Stimulated activated CD8-positive, alpha-beta memory T cell treated with anti-CD3 and anti-CD28 coated beads, Interleukin-7, amount 100 ng/mL, for 4 hours (primary cell): ENCODE measurements around the gene CDV3.

Experiments
- DNase-seq, 2 donors: peaks; one replicate each; pipeline ENCODE4 v3.0.0-alpha.2; 2020; ENCODE audit warnings: low read depth in 2 of 2

Gene CDV3

DNA sequence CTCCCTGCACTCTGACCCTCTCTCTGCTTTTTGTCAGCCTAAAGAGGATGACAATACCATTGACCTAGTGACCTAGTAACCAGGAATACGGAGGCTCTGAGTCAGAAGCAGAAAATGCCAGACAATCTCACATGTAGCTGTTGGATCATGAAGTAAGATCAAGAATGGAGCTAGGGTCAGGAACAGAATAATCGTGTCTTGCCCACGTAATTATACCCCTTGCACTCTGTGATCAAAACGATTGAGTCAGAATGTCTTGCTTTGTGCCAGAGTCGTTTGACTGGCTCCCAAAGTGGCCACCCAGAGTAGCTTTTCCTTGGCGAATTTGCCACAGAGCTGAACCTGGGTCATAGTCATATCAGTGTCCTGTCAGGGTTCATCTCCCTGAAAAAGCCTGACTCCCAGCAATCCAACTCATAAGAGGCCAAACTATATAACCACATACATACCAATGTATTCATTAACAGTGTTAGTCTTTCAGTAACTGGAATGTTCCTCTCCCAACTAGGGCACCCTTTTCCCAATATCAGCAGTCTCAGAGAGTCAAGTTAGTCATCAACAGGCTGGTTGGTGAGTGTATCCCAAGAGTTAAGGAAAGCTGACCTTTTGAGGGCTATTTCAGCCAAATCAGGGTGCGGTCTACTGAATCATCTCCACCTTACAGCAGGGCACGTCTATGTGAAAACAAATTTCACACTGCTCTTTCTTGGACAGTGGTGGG, 5.0 kb upstream of the CDV3 start:
- DNase-seq: no peak

DNA sequence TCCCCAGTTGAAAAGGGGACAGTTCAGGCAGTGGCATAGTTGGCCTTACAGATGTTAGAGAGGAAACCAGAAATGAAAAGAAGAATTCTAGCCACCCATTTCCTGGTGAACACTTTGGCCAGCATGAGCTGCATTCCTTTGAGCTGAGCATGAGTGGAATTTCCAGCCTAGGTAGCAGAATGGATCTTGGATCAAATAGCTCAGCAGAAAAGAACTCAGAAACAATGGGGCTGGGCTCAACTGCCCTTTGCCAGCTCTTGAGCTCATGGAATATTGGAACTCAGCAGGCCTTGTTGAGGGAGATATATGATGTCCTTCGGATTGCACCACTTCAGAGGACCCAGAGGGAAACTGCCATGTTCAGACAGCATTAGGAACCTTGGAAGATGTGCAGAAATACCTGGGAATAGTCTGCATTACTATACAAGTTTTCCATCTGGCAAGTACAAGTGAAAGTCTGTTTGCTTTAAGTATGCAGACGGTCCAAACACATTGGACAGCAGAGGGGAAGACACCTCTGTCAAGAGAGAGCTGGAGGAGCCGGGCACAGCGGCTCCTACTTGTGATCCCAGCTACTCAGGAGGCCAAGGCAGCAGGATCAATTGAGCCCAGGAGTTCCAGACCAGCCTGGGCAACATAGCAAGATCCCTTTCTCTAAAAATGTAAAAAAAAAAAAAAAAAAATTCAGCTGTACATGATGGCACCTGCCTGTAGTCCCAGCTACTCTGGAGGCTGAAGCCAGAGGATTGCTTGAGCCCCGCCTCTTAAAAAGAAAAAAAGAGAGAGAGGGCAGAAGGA, 3.1 kb upstream of the CDV3 start:
- no peak for DNase-seq

DNA sequence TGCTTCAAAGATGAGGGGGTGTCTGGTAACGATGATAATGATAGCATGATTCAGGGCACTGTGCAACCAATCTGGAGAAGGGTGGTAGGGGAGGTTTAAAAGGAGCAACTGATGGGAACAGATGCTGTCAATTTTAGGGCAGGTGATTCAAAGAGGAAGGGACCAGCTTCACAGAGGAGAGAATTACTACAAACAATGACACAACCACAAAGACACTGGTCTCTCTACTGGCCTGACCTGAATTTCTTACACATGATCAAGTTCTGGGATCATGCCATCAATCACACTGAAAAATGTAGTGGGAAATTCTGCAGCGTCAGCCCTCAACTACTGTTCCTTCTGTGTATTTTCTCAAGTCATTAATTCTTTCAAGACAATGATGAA, 2.6 kb upstream of the CDV3 start:
- DNase-seq: no peak

DNA sequence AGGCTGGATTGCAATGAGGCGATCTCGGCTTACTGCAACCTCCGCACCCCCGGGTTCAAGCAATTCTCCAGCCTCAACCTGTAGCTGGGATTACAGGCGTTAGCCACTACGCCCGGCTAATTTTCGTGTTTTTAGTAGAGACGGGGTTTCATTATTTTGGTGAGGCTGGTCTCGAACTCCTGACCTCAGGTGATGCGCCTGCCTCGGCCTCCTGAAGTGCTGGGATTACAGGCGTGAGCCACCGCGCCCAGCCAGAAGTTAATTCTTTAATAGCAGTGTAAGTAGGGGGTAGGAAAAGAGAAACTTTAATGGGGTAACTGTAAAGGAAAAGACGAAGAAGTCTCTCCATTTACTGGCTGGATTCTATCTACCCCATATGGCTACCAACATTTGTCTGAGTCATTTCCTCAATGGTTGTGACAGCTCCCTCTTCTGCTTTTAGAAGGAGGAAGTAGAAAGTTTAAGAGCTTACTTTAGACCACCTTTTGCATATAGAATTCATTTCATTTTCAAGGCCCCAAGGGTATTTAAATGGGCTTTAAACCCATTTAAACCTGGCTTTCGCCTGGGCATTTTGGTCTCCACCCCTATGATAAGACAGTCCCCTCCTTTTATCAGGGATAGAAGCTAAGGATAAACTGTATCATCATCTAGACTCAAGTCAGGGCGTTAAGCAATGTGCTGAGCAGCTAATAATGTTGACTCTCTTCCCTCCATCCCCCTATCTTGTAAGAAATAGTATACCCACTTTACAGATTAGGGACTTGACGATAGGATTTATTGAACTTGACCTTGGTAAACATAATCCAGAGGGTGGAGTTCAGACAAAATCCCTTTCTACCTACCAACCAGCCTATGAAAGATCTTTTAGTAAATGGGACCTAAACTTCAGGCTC, 1.1 kb upstream of the CDV3 start:
- DNase-seq: no peak

GRCh38 chr3:133573054-133573628, 345 bp upstream of the CDV3 start:
- peak; percentile 100 for DNase-seq

DNA sequence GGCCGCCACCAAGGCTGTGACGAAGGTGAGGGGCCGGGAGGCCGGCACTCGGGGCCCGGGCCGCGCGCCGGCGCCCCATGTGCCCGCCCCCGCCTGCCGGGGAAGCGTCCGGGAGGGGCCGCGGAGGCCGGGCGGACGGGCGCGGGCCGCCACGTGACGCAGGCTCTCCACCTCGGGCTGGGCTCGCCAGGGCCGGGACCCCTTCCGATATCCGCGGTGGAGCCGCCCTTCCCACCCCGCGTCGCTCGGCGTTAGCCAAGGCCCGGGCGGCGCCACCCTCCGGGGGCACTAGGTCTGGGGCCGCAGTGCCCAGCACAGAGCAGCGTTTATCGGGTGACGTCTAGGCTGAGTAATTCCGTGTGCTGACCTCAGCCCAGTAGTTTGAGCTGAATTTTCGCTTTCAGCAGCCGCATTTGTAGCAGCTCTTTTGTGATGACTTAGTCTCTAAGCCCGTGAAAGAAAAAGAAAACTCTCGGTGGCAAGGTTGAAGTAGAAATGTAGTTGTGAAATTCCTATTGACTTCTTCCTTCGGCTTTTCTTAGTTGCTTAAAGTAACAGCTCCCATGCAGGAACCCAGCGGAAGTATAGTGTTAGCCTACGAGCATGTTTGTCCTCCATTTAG, 885 bp downstream of the CDV3 start:
- peak; percentile 39 to 74 for DNase-seq

- DNase-seq: no peak
Observed at GRCh38 chr3:133575086-133575485, 1.6 kb downstream of the CDV3 start.

DNA sequence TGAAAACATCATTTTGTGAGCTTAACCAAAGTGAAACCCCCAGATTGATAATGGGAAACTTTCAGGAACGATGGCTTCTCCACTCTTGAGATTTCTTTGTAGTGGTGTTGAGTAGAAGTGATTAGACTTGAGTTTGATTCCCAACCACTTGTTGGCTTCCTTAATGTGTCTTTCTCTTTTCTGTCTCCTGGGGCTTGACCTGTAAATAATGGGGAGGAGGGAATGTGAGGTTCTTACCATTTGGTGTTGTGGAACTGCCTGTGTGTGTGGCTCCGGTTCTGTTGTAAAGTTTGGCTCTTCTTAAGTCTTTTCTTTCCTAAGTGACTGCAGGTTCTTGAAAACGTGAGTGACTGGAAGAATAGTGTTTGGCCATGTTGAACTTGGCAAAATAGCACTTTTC, 2.7 kb downstream of the CDV3 start:
- no peak for DNase-seq

DNA sequence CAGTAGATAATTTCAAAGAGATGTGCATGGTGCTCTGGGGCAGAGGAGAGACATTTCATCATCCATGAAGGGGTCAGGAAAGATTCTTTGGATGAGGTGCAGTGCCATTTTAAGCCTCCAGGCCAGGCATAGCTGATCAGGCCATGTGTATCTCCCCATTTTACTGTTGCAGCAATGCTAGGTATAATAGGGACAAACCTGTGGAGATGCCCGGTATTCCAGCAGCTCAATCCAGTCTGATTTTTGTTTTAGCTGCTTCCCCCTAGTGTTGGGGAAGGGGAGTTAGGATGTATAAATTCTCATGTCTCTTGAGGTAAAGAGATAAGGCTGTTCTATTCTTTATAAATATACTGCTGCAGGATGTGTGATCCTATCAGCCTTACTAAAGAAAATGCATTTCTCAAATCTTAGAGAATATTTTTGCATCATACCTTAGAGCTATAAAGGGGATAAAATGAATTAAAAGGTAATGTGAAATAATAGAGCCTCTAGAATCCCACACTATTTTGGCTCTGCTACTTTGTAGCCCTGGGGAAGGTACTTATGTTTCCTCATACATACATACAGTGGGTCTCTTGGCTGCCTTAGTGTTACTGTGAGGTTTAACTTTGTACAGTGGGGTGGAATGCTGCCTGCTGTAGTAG, 5.2 kb downstream of the CDV3 start:
- no peak for DNase-seq

- DNase-seq: no peak
Observed at GRCh38 chr3:133583396-133583795, 9.9 kb downstream of the CDV3 start.

GRCh38 chr3:133588035-133588434, 14.5 kb downstream of the CDV3 start:
- no peak for DNase-seq

DNA sequence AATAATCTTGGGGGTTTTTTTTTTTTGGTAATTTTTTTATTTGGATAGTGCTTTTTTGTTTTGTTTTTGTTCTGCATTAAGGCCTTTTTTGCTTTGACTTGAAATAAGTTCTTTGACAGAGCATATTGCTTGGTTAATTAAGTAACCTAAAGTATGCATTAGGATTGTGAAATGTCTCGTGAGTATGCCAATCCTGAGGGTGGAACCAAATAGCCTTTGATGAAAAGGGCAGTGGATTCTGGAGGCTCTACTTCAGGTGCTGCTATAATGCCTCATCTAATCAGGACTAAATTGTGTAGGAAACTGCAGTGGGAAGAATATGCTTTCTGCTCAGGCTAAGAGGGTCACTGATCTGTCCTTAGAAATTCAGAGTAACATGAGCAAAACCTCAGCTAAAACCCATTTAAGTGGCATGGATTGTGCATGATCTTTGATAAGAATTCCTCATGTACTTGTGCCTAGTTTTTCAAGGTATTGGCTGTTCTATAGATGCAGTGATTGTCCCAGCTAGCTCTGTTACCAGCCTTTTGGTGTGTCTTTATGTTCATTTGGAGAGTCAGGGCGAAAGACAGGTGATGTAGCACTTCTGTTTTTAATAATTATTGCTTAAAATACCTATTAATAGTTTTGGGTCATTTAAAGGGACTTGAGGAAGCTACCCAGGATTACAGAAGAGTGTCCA, 15.4 kb downstream of the CDV3 start:
- DNase-seq: no peak

DNA sequence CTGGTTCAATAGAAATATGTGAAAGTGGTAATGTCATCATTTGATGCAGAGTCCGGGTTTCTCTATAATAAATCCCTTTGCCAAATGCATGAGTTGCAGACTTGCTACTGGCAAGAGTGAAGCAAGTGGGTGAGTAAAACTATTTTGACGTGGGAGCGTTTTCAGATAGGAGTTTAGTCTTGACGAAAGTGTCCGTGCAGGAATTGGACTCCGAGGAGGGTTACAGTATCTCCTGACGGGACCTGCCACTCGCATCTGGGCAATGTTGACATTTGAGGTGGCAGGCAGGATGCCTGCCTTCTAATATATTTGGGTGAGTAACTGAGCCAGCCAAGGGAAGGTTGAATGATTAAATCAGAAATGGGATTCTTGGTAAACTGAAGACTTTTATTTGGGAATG, 16.0 kb downstream of the CDV3 start:
- no peak for DNase-seq

DNA sequence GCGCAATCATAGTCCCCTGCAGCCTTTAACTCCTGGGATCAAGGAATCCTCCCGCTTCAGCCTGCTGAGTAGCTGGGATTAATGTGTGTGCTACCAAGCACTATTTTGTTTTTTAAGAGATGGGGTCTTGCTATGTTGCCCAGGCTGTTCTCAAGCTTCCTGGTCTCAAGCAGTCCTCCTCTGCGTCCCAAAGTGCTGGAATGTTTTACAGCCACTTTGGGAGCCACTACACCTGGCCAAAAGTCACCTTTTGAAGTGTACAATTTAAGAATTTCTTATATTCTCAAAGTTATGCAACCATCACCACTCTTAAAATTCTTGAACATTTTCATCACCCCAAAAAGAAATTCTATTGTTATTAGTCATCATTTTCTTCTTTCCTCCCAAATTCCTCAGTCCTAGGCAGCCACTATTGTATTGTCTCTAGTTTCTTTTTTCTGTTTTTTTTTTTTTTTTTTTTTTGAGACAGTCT, 17.8 kb downstream of the CDV3 start:
- no peak for DNase-seq

DNA sequence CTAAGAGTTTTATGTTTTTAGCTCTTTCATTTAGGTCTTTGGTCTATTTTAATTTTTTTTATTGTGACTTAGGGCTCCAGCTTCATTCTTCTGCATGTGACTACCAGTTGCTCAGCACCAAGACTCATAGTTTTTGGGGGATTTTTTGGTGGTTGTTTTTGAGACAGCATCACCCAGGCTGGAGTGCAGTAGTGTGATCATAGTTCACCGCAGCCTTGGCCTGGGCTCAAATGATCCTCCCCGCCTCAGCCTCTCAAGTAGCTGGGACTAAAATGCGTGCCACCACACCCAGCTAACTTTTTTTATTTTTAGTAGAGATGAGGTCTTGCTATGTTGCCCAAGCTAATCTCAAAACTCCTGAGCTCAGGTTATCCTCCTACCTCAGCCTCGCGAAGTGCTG, 19.4 kb downstream of the CDV3 start:
- no peak for DNase-seq

GRCh38 chr3:133593243-133593642, 19.8 kb downstream of the CDV3 start:
- no peak for DNase-seq

GRCh38 chr3:133595341-133595740, 21.9 kb downstream of the CDV3 start:
- DNase-seq: peak in 1 of 2 donors; percentile 32

DNA sequence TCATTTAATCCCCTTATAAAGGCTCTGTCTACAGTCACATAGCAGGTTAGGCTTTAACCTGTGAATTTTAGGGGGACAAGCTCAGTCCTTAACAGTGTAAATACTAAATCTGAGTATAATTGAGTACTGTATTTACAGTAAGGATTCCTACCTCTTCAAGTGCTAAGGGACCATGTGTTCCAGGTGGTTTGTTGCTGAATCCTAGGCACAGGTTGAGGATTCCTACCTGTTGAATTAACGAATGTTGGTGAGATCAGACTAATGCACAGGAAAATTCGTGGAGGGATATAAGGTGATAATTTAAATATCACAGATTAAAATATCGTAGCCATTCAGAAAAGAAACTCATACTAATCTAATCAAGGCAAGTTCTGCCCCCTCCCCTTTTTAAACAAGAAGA, 24.9 kb downstream of the CDV3 start:
- DNase-seq: no peak

DNA sequence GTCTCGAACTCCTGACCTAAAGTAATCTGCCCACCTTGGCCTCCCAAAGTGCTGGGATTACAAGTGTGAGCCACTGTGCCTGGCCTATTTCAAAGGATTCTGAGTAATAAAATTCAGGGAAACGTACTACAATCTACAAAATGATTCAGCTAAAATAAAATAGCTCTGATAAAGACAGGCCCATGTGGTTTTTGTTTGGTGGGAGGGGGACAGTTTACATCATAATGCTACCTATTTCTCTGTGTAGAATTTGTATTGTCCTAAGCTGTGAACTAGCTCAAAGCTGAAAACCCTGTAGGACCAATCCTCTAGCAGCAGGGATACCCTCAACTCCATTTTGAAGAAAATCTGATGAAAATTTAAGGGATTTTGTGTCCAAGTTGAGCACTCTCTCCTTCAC, 25.8 kb downstream of the CDV3 start:
- DNase-seq: no peak

- DNase-seq: no peak
Observed at GRCh38 chr3:133600572-133601081, 27.1 kb downstream of the CDV3 start.
